B cell (primary cell): ENCODE data around the gene GATA6. TPM values are rescaled to one million over a fixed set of nuclear protein-coding genes. Genes with fewer than 3 reads are reported as not detected.
"Not testable (repeated sequence)": the region's sequence is repeated elsewhere in the genome, so short reads cannot be mapped to it uniquely, and the experiment has no call there.

Source experiments
- ATAC-seq: fragments of 200-7000 bp; cut with Tn5 transposase; one replicate; pipeline ENCODE4 v1.10.0; 2021; ENCODE audit warnings: low read depth, mild to moderate bottlenecking, moderate number of reproducible peaks, moderate library complexity
- CTCF ChIA-PET: fragments of 350-600 bp; sonication (Branson Sonifier 250); formaldehyde crosslinking; loops from one replicate; lab custom pipeline; 2021; ENCODE audit warnings: antibody characterized with exemption, inconsistent platforms; lab: Charles Lee
- POLR2A ChIA-PET: fragments of 350-600 bp; sonication (Branson Sonifier 250); formaldehyde crosslinking; loops from one replicate; lab custom pipeline; 2021; ENCODE audit warnings: antibody characterized with exemption; lab: Charles Lee
- DNase-seq: peaks from one replicate; pipeline ENCODE4 v3.0.0; 2013
- H2AFZ ChIP-seq: 2 replicates; pipeline ENCODE4 v1.6.1; 2012; ENCODE audit warnings: mild to moderate bottlenecking, low read depth, low read length; ENCODE audit not compliant: insufficient read depth, poor library complexity, severe bottlenecking
- H3K27ac ChIP-seq, 2 donors: 1 replicate in 1 of 2; 2 replicates in 1 of 2; pipeline ENCODE4 v1.5.1; 2012 to 2013; ENCODE audit warnings: low read length in 2 of 2, mild to moderate bottlenecking in 2 of 2, moderate library complexity in 1 of 2
- H3K27me3 ChIP-seq, 4 experiments: fragments of 200-600 bp in 1 of 4; sonication (generic) in 1 of 4; replicated peaks in 1 of 4; 1 replicate in 2 of 4; 2 replicates in 2 of 4; pipeline versions ENCODE4 v1.6.1 to v1.7.0; 2013 to 2016; ENCODE audit warnings: low read length in 3 of 4, mild to moderate bottlenecking in 2 of 4, mixed read lengths in 1 of 4, moderate library complexity in 1 of 4; ENCODE audit not compliant: insufficient read depth in 4 of 4, control insufficient read depth in 3 of 4; ENCODE audit errors: control extremely low read depth in 1 of 4
- H3K36me3 ChIP-seq, 2 experiments: replicated peaks in 1 of 2; 1 replicate in 1 of 2; 2 replicates in 1 of 2; pipeline versions ENCODE4 v1.6.1 to v1.7.1; 2013; ENCODE audit warnings: low read length in 1 of 2; ENCODE audit not compliant: insufficient read depth in 2 of 2, control insufficient read depth in 1 of 2; ENCODE audit errors: control extremely low read depth in 1 of 2, extremely low read depth in 1 of 2
- H3K4me1 ChIP-seq, 2 donors: fragments of 200-600 bp in 1 of 2; sonication (generic) in 1 of 2; 1 replicate in 1 of 2; 2 replicates in 1 of 2; pipeline versions ENCODE4 v1.5.1 to v1.6.1; 2013 to 2017; ENCODE audit warnings: low read length in 2 of 2; ENCODE audit not compliant: control insufficient read depth in 2 of 2, insufficient read depth in 2 of 2
- H3K4me2 ChIP-seq: replicated peaks from 2 replicates; pipeline ENCODE3; 2012; ENCODE audit warnings: mild to moderate bottlenecking, low read depth, low read length; ENCODE audit not compliant: poor library complexity, severe bottlenecking
- H3K4me3 ChIP-seq, 5 experiments: fragments of 200-600 bp in 1 of 5; sonication (generic) in 1 of 5; 1 replicate in 3 of 5; 2 replicates in 2 of 5; pipeline versions ENCODE4 v1.5.1 to v1.7.0; 2011 to 2016; ENCODE audit warnings: low read length in 4 of 5, mild to moderate bottlenecking in 4 of 5, low read depth in 2 of 5, control low read depth in 1 of 5, moderate library complexity in 1 of 5; ENCODE audit not compliant: insufficient read depth in 1 of 5; ENCODE audit errors: control extremely low read depth in 1 of 5, extremely low read depth in 1 of 5
- H3K79me2 ChIP-seq: fragments of 200-600 bp; sonication (generic); one replicate; pipeline ENCODE4 v1.6.0; 2016; ENCODE audit warnings: low read length; ENCODE audit not compliant: control insufficient read depth, insufficient read depth
- H3K9ac ChIP-seq: fragments of 200-600 bp; sonication (generic); 2 replicates; pipeline ENCODE4 v1.6.1; 2017; ENCODE audit warnings: mild to moderate bottlenecking, low read length, moderate library complexity
- H3K9me3 ChIP-seq, 3 donors: one replicate each; pipeline versions ENCODE4 v1.6.1 to v1.7.1; 2013; ENCODE audit warnings: low read length in 2 of 3; ENCODE audit not compliant: control insufficient read depth in 2 of 3, insufficient read depth in 1 of 3; ENCODE audit errors: control extremely low read depth in 1 of 3
- H4K20me1 ChIP-seq: 2 replicates; pipeline ENCODE4 v1.6.0; 2012; ENCODE audit warnings: mild to moderate bottlenecking, low read length; ENCODE audit not compliant: insufficient read depth, control insufficient read depth, poor library complexity, severe bottlenecking
- H3K27ac Mint-ChIP-seq: one replicate; pipeline ENCODE4 v1.8.0; 2021; ENCODE audit warnings: mixed read lengths
- H3K27me3 Mint-ChIP-seq: one replicate; pipeline ENCODE4 v1.8.0; 2021; ENCODE audit warnings: mixed read lengths
- H3K4me1 Mint-ChIP-seq: one replicate; pipeline ENCODE4 v1.8.0; 2021; ENCODE audit warnings: mixed read lengths
- H3K4me3 Mint-ChIP-seq: one replicate; pipeline ENCODE4 v1.8.0; 2021; ENCODE audit warnings: mixed read lengths
- H3K9me3 Mint-ChIP-seq: one replicate; pipeline ENCODE4 v1.8.0; 2022; ENCODE audit warnings: mixed read lengths; ENCODE audit not compliant: insufficient read depth
- EZH2 ChIP-seq: IDR thresholded peaks from 2 replicates; pipeline ENCODE4 v1.6.1; 2012; ENCODE audit warnings: borderline replicate concordance, low read depth, mild to moderate bottlenecking, moderate library complexity, low read length; ENCODE audit not compliant: insufficient read depth, poor library complexity, severe bottlenecking
- WGBS: methylation state at CpG from one replicate; pipeline ENCODE4 v1.1.5; 2013; ENCODE audit warnings: missing lambda C conversion rate; ENCODE audit not compliant: insufficient coverage; 5-methylcytosine and 5-hydroxymethylcytosine counted together
- intact Hi-C: fragments of 100-400 bp; cut with micrococcal nuclease; formaldehyde crosslinking; loops from one replicate; pipeline ENCODE4 v1.10.0; 2022
- polyA plus RNA-seq: library from polyadenylated mRNA; depleted of rRNA; stranded (reverse); fragments of >200 nt; gene quantifications from 2 replicates; pipeline ENCODE4 v1.2.3, GENCODE V29; 2012
- total RNA-seq, 2 donors: library from RNA; stranded (reverse); fragments of 120-200 nt in 1 of 2; gene quantifications; 1 replicate in 1 of 2; 2 replicates in 1 of 2; pipeline versions ENCODE4 v1.2.3 to v1.2.4, GENCODE V29; 2013 to 2022
- TF ChIP-seq, protein P1 (sequence below): fragments of 200-600 bp; IDR thresholded peaks from one replicate; pipeline ENCODE4 v1.8.0; 2022; ENCODE audit warnings: antibody characterized with exemption, mild to moderate bottlenecking

The GATA6 gene
- total and polyA plus RNA-seq, 2 donors (not counting 1 experiment from before 2014, with no cell fraction given) = not detected

DNA sequence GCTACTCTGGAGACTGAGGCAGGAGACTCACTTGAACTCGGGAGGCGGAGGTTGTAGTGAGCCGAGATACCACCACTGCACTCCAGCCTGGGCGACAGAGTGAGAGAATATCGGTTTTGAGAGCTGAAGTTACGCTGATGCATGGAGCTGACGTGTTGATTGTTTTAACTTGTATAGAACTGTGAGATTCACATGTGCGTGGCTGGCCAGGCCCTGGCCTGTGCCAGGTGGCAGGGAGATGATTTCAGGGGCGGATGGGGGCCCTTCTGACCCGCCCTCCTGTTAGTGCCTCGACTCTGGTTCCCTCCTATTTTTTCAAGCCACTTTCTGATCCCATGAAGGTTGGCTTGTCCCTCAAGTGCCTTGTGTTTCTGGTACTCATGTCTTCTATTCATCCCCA, 25.7 kb downstream of the GATA6 start:
- no peak for TF ChIP-seq EZH2
- TF ChIP-seq, protein P1, sequence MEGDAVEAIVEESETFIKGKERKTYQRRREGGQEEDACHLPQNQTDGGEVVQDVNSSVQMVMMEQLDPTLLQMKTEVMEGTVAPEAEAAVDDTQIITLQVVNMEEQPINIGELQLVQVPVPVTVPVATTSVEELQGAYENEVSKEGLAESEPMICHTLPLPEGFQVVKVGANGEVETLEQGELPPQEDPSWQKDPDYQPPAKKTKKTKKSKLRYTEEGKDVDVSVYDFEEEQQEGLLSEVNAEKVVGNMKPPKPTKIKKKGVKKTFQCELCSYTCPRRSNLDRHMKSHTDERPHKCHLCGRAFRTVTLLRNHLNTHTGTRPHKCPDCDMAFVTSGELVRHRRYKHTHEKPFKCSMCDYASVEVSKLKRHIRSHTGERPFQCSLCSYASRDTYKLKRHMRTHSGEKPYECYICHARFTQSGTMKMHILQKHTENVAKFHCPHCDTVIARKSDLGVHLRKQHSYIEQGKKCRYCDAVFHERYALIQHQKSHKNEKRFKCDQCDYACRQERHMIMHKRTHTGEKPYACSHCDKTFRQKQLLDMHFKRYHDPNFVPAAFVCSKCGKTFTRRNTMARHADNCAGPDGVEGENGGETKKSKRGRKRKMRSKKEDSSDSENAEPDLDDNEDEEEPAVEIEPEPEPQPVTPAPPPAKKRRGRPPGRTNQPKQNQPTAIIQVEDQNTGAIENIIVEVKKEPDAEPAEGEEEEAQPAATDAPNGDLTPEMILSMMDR = no peak
- 97% methylated on average over 10 of the region's 11 CpGs for WGBS
- Histone ChIP-seq H3K27me3 (peaks cover 0 to 5% (median 0%) of the 10 kb centered on the region in 4 experiments), H3K79me2 (no peaks in the 10 kb centered on the region), H3K4me3 (no peak overlapping the region), H2AFZ (no peak overlapping the region), H4K20me1 (no peaks in the 10 kb centered on the region), H3K36me3 (no peaks in the 10 kb centered on the region), H3K9me3 (peaks cover 0 to 4% (median 0%) of the 10 kb centered on the region in 3 donors), H3K4me2 (no peak overlapping the region), H3K9ac (no peak overlapping the region), H3K27ac (no peak overlapping the region), H3K4me1 (peaks cover 0 to 3% of the 10 kb centered on the region in 2 donors)
- no peak for DNase-seq
- H3K4me1 Mint-ChIP-seq = peaks cover 2% of the 10 kb centered on the region
- H3K4me3 Mint-ChIP-seq = no peak overlapping the region
- intact Hi-C loops = no loop called here
- no peak overlapping the region for H3K27ac Mint-ChIP-seq
- H3K9me3 Mint-ChIP-seq = no peaks in the 10 kb centered on the region
- ATAC-seq = no peak
- H3K27me3 Mint-ChIP-seq = peaks cover 28% of the 10 kb centered on the region
- ChIA-PET POLR2A (no interaction called here), CTCF (no interaction called here)

DNA sequence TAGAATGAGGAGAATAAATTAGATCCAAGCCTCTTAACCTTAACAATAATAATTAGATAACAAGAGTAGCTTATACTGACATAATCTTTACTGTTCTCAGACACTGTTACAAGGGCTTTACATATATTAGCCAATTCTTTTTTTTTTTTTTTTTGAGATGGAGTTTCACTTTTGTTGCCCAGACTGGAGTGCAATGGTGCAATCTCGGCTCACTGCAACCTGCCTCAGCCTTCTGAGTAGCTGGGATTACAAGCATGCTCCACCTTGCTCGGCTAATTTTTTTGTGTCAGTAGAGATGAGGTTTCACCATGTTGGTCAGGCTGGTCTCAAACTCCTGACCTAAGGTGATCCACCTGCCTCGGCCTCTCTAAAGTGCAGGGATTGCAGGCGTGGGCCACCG, 27.6 kb downstream of the GATA6 start:
- H3K9ac ChIP-seq, intact Hi-C loops, H3K4me2 ChIP-seq, H3K9me3 ChIP-seq, H3K27me3 ChIP-seq, H4K20me1 ChIP-seq, H3K4me3 Mint-ChIP-seq, H3K79me2 ChIP-seq, CTCF ChIA-PET, H3K4me1 Mint-ChIP-seq, H3K27ac ChIP-seq, H3K27ac Mint-ChIP-seq, H3K4me3 ChIP-seq, H3K36me3 ChIP-seq, H2AFZ ChIP-seq, POLR2A ChIA-PET, ATAC-seq, DNase-seq, H3K9me3 Mint-ChIP-seq, H3K4me1 ChIP-seq: not testable (repeated sequence)
- peaks cover 29% of the 10 kb centered on the region for H3K27me3 Mint-ChIP-seq
- WGBS = 91% methylated on average over 5 of the region's 5 CpGs
